WTC11 (cell line): ENCODE results near the gene ADRB2.

Experiments
- FOXP1 ChIP-seq: sonication (generic); formaldehyde crosslinking; IDR thresholded peaks from 2 replicates; pipeline ENCODE4 v1.8.0; 2022; ENCODE audit warnings: missing genetic modification reagents, mild to moderate bottlenecking, moderate library complexity, borderline replicate concordance
- NFATC4 ChIP-seq: fragments of 250-450 bp; sonication (Bioruptor Pico); IDR thresholded peaks from 2 replicates; pipeline ENCODE4 v1.9.0; 2021; ENCODE audit warnings: mild to moderate bottlenecking
- NR2C2 ChIP-seq: sonication (generic); formaldehyde crosslinking; IDR thresholded peaks from 2 replicates; pipeline ENCODE4 v1.8.0; 2022; ENCODE audit warnings: mild to moderate bottlenecking, missing genetic modification reagents
- TEAD1 ChIP-seq: sonication (generic); formaldehyde crosslinking; IDR thresholded peaks from 2 replicates; pipeline ENCODE4 v1.8.0; 2022; ENCODE audit warnings: mild to moderate bottlenecking, missing genetic modification reagents
- ZSCAN18 ChIP-seq: fragments of 250-450 bp; sonication (Bioruptor Pico); IDR thresholded peaks from 2 replicates; pipeline ENCODE4 v2.1.2; 2022; ENCODE audit warnings: mild to moderate bottlenecking, moderate library complexity
- TF ChIP-seq, protein P1 (sequence below): fragments of 200-600 bp; IDR thresholded peaks from 2 replicates; pipeline ENCODE4 v1.8.0; 2022; ENCODE audit warnings: antibody characterized with exemption
- TF ChIP-seq, protein P2 (sequence below): sonication (generic); formaldehyde crosslinking; IDR thresholded peaks from 2 replicates; pipeline ENCODE4 v1.8.1; 2023; ENCODE audit warnings: mild to moderate bottlenecking, missing genetic modification reagents, moderate library complexity

DNA sequence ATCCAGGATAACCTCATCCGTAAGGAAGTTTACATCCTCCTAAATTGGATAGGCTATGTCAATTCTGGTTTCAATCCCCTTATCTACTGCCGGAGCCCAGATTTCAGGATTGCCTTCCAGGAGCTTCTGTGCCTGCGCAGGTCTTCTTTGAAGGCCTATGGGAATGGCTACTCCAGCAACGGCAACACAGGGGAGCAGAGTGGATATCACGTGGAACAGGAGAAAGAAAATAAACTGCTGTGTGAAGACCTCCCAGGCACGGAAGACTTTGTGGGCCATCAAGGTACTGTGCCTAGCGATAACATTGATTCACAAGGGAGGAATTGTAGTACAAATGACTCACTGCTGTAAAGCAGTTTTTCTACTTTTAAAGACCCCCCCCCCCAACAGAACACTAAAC, 1.3 kb downstream of the ADRB2 start:
- TF ChIP-seq, protein P1, sequence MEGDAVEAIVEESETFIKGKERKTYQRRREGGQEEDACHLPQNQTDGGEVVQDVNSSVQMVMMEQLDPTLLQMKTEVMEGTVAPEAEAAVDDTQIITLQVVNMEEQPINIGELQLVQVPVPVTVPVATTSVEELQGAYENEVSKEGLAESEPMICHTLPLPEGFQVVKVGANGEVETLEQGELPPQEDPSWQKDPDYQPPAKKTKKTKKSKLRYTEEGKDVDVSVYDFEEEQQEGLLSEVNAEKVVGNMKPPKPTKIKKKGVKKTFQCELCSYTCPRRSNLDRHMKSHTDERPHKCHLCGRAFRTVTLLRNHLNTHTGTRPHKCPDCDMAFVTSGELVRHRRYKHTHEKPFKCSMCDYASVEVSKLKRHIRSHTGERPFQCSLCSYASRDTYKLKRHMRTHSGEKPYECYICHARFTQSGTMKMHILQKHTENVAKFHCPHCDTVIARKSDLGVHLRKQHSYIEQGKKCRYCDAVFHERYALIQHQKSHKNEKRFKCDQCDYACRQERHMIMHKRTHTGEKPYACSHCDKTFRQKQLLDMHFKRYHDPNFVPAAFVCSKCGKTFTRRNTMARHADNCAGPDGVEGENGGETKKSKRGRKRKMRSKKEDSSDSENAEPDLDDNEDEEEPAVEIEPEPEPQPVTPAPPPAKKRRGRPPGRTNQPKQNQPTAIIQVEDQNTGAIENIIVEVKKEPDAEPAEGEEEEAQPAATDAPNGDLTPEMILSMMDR, result no peak
- no peak for TF ChIP-seq TEAD1 (CRISPR knock-in tag)
- no peak for TF ChIP-seq FOXP1
- no peak for TF ChIP-seq ZSCAN18 (CRISPR knock-in tag)
- no peak for TF ChIP-seq NFATC4 (CRISPR knock-in tag)
- TF ChIP-seq, protein P2, sequence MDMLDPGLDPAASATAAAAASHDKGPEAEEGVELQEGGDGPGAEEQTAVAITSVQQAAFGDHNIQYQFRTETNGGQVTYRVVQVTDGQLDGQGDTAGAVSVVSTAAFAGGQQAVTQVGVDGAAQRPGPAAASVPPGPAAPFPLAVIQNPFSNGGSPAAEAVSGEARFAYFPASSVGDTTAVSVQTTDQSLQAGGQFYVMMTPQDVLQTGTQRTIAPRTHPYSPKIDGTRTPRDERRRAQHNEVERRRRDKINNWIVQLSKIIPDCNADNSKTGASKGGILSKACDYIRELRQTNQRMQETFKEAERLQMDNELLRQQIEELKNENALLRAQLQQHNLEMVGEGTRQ (CRISPR knock-in tag), result no peak
- no peak for TF ChIP-seq NR2C2 (CRISPR knock-in tag)
